ENCODE data around the gene SNTG2.

GRCh38 chr2:974502-974901 is 23.9 kb downstream of the SNTG2 start:
- TF ChIP-seq, protein P1, sequence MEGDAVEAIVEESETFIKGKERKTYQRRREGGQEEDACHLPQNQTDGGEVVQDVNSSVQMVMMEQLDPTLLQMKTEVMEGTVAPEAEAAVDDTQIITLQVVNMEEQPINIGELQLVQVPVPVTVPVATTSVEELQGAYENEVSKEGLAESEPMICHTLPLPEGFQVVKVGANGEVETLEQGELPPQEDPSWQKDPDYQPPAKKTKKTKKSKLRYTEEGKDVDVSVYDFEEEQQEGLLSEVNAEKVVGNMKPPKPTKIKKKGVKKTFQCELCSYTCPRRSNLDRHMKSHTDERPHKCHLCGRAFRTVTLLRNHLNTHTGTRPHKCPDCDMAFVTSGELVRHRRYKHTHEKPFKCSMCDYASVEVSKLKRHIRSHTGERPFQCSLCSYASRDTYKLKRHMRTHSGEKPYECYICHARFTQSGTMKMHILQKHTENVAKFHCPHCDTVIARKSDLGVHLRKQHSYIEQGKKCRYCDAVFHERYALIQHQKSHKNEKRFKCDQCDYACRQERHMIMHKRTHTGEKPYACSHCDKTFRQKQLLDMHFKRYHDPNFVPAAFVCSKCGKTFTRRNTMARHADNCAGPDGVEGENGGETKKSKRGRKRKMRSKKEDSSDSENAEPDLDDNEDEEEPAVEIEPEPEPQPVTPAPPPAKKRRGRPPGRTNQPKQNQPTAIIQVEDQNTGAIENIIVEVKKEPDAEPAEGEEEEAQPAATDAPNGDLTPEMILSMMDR (IDR thresholded peaks at IDR 0.05; ENCODE audit: low read depth, low read length, poor library complexity, severe bottlenecking): no peak
- no peak for TF ChIP-seq EZH2phosphoT487 (IDR thresholded peaks at IDR 0.05; ENCODE audit: borderline replicate concordance, low read length)

All from DOHH2 (cell line).